GM04504 (cell line): ENCODE results near the gene GRID1.

Experiments used
- DNase-seq: peaks from one replicate; pipeline ENCODE4 v3.0.0-alpha.2; 2012; ENCODE audit warnings: low read depth

Gene GRID1

DNA sequence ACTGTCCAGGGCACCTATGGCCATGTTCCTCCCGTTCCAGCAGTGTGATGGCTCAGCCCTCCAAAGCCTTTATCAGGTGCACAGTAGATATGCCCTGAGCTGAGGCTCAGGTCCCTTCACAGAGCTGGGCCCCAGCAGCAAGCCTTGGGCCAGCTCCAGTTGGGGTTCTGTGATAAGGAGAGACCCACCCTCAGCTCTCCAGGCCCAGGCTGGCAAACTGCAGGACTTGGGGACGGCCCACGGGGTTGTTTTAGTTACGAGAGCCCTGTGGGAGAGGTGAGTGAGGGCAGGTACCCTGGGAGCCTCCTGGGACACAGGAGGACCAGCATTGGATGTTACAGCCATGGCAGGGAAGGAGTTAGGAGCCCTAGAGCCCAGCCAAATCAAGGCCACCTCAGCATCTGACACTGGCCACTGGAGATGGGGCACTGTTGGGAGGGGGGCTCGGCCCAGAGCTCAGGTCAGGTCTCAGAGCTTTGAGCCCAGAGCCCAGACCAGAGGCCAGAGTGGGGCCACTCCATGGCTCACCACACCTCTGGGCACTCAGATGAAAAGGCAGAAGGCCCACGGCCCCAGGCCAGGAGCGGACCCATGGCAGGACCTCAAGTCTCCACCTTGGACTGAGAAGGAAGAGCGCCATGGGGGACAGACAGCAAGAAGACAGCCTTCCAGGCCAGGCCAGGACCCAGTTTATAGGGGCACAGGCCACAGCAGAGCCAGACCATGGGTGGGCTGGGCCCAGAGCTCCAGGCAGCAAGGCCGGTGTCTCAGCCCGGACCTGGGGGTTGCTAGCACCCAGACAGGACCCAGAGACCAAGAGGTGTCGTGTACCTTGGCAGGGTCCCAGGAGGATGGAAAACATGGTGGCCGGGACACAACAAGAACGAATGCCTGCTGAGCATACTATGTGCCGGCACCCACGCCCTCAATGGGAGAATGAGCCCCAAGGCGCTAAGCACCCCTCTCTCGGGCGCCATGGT lies 12.8 kb downstream of the GRID1 start:
- DNase-seq = no peak

DNA sequence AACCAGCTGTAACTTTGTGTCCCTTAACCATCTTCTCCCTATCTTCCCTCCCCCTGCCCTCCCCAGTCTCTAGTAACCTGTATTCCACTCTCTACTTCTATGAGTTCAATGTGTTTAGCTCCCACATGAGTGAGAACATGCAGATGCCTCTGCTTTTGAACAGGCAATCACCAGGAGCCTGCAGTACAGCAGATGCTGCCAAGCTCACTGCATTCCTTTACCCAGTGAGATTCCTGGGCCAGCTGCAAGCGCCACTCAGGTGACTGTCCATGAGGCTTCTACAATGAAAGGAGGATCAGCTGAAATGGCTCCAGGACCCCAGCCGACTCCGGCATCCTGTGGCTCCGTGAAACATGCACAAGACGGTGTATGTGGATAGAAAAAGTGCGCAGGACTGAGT lies 15.7 kb downstream of the GRID1 start:
- no peak for DNase-seq

DNA sequence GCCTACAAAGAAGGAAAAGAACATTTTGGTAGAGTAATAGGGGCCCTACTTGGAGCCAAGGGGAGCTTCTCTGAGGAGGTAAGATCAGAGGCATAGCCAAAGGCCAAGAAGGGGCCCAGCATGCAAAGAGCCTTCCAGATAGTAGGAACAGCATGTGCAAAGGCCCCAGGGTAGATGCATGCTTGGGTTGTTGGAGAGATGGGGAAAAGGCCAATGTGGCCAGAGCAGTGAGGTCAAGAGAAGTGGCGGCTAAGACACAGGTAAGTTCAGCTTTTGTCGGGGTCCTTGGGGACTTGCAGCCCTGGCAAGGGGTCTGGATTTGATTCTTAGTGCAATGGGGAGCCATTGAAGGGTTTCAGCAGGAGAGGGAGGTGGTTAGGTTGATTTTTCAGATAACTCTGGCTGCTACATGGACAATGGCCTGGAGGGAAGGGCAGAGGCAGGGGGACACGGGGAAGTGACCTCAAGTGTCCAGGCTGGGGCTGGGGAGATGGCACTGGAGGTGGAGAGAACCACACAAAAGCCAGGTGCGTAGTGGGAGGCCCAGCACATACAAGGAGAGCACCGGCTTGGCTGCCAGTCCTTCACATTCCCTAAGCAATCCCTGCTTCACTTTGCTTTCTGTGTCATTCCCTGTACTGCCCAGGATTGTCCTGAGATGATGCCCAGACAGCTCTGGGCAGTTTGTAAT lies 16.5 kb downstream of the GRID1 start:
- no peak for DNase-seq

DNA sequence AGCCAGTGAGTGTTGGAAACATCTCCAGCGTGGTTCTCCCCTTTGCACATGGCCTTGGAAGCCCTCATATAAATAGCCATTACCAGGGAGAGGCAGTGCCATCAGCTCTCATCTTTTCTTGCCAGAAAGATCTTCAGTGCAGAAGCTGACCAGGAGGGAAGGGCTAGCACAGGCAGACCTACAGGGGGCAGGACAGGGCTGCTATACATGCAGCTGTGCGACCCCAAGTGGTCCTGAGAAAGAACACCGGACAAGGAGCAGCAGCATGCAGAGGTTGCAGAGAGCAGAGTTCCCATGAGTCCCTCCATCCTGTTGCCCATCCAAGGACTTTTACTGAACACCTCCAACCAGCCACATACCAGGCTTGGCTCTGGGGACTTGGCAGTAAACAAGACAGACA lies 17.1 kb downstream of the GRID1 start:
- no peak for DNase-seq

DNA sequence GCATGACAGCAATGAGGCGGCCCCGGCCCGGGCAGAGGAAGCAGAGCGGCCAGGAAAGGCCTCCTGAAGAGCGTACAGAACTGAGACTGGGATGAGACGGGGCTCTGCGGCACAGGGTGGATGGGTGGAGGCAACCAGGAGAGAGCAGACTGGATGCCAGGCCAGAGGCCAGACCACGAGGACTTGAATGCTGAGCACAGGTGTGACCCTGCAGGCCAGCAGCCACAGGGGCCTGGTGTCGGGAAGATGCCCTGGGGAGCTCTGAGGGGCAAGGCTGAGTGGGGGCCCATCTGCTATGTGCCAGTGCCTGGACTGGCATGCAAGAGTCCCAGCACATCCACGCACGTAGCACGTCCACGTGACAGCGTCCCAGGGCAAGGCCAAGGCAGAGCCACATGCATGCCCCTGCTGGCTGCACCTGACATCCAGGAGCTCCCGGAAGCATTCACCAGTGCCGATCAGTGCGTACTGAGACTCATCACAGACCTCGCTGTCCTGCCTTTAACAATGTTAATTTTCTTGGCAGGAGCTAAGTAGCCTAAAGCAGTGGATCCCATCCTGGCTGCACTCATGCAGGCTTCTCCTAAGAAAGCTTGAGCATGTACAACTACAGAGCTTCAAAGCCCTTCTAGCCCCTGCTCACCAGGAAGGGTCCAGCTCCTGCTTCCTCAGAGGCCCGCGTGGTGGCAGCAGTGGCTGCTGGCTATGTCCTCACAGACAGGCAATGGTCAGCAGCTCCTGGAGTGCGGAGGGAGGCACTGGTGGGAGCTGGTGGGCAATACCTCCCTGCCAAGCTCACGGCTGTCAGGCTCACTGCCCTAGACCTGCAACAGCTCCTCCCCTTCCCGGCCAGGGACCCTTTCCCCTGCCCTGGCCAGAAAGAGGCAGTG lies 18.0 kb downstream of the GRID1 start:
- DNase-seq = no peak

DNA sequence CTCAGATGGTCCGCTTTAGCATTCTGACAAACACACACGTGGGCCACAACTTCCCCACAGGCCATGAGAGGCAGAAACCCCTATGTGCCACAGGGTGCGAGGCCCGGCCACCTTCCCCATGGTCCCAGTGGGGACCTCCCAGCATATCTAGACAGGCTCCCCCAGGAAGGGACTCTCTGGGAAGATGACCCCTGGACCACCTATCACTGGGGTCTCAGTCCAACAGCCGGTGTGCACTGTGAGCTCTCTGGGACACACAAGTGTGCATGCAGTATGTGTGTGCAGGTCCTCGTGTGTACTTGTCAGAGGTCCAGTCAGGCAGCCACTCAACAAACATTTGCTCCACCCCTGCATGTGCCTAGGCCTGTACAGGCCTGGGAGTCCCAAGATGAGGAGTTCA lies 18.7 kb downstream of the GRID1 start:
- DNase-seq = no peak

DNA sequence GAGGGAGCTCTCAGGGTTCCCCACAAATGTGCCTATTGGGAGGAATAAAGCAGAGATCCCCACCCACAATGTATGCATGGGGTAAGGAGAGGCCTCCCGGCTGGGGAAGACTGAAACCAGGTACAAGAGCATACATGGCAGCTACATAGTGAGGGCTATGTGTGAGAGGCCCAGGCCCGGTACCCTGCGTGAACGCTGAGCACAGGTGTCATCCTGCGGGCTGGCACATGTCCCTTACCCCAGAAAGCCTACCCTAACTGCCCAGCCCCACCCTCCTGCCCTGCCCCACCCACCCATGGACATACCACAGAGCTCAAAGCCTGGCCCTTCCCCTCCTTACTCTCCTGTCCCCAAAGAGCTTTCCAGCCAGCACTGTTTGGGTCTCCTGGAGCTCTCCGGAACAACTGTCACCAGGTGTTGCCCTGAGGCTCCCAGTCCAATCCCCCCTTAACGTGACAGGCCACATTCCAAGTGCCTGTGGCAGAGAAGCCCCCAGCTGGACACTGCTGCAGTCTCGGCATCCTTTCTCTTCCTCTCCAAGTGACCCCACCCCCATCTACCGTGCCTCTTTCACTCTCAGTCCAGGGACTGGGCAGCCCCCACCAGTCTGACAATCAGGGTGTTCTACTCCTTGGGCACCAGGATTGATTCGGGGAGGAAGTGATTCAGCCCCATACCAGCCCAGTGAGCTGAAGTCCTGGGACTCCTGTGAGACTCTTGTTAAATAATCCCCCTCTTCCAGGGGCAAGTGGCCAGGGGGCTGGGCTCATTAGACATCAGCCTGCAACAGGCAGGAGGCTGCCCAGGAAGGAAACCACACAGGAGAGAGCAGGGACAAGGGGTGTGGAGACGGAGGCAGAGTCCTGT lies 19.6 kb downstream of the GRID1 start:
- DNase-seq = no peak

DNA sequence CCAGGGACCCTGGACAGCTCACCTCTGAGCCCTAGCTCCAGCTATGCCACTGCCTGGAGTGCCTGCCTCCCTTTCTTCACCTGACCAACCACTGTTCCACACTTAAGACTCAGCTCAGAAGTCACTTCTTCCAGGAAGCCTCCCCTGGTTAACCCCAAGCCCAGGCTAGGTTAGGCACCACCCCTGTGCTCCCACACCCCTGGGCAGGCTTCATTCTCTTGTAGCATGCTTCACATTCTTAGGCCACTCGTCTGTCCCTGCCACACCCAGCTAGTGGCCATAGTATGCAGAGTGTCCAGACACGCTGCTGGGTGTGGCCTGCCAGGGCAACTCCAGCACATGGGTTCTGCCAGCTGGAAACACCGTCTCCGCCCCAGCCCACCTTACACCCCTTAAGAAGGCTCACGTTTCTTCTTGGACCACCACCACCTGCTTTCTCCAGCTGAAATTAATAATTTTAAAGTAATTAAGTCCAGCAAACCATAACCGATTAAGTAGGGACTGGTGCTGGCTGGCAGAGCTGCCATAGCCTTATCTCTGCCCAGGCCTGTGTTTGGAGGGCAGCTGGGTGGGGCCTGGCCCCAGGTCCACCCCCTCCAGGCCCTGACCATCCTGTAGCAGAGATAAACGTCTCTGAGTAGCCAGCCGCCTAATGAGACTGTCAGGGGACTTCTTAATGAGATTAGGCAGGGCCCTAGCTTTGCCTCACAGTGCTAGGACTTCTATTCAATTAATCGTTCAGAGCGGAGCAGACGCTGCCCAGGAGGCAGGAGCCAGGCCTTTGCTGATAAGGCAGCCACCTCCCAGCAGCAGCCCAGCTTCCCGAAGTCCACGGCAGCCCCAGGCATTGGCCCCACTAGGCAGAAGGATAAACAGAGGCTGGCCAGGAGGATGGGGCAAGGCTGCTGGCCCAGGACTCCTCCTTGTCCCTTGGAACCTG lies 20.5 kb downstream of the GRID1 start:
- DNase-seq = no peak

DNA sequence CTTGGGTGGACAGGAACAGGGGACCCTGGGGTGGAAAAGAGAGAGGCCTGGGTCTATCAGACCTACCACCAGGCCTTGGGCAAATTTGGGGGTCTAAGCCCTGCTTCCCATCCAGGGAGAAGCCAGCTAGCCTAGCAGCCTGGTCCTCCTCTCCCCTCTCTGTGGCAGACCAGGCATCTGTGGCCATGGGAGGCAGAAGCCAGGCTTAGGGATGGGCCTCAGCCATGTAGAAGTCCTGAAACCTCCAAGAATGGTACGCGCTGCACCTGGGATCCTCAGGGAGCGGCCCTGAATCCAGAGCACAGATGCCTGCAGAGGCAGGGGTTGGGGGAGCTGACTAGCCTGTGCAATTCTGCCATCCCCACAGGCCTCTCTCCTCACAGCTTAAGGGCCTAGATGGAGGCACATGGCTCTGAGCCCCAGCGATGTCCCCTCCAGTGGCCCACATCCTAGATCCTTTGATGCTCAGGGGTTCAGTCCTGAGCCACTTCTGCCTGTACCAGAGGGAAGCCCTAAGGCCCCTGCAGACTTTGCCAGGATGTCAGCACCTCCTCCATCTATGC lies 21.2 kb downstream of the GRID1 start:
- DNase-seq = no peak

DNA sequence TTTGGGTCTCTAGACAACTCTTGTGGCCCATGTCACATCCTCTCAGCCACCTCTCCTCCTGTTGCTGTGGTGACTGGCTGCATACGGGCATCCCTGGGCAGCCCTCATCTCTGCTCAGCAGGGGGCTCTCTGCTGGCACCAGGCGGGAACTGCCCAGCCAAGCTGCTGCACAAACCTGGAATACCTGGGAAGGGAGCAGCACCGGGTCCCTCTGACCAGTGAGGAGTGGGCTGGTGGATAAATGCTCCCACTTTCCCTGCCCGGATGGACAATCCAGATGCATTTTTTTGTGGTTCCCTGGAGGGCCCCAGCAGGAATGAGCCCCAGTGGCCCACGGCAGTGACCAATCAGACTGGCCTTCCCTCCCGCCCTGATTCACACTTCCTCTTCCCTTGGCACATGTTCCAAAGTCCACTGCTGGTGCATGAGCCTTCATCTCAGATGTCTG lies 21.9 kb downstream of the GRID1 start:
- DNase-seq = no peak

DNA sequence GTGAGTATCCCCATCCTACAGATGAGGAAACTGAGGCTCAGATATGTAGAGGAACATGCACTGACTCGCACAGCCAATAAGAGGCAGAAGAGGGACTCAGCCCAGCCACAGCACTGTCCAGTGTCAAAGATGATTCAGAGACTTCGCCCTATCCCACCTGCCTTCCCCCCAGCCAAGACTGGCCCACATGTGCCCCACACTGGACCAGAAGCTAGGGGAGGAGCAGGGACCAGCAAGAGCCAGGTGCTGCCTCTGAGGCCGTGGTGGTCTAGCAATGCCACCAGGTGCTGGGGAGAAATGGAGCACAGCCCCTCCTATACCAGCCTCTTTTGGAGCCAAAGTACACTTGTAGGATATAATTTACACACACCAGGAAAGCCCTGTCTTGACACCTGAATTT lies 22.3 kb downstream of the GRID1 start:
- no peak for DNase-seq

DNA sequence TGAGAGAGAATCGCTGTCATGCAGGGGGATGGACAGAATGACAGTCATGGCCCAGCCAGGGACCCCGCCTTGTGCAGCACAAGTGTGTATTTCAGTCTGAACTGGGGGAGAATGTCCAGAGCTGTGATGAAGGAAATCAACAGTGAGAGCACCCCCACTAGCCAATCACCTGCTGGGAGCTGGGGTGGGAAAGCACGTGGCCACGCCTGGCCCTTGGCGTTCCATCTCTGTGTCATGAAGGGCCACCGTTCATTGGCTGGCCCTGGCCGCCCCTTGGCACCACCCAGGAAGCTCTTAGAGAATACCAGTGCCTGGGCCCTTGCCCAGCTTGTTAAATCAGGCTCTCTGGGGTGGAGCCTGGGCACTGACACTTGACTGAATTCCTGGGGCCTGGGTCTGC lies 22.8 kb downstream of the GRID1 start:
- DNase-seq = no peak

DNA sequence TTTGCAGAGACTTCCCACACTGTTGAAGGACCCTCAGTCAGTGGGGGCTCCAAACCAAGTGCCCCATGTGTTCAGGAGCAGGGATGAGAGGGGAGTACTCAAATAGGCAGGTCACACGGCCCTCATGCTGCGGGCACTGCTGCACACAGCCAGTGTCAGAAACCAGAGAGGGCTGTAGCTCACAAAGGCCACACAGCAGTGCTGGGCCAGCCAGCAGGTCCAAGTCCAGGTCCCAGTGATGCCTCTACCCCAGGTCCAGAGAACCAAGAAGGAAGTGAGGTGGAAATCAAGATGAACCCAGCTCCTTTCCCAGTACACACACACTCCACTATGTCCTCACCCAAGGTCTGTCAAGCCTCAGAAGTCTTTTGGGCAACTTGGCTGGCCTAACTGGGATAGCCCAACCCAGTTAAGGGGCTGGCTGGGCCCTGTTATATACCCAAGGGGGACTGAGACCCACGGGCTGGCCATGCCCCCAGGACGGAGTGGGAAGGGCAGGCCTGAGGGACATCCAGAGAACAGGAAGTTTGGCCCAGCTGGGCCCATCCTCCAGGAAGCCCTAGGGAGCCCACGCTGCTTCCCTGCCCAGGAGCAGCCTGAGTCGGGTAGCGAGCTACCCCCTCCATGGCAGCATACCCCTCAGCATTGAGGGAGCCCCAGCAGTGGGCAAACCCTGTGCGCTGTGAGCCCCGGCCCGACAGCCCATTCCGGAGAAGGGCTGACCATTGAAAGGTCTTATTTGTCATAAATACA lies 24.3 kb downstream of the GRID1 start:
- DNase-seq = no peak

DNA sequence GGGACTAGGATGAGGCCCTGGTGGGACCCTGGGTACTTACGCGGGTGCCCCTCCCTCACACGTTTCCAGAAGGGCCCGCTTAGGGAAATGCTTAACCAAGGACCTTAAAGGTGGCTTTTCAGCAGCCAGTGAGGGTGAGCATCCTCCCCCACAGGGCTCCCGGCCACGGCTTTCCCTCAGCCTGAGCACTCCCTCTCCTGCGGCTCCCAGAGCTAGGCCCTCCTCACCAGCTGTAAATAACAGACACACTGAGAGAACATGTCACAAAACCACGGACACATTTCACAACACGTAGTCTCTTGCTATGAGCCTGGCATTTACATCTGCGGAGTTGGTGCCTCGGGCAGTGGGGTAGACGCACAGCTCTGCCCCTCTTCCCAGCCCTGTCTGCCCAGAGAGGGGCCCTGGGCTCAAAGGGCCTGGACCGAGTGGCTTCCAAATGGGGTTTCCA lies 25.2 kb downstream of the GRID1 start:
- DNase-seq = no peak

DNA sequence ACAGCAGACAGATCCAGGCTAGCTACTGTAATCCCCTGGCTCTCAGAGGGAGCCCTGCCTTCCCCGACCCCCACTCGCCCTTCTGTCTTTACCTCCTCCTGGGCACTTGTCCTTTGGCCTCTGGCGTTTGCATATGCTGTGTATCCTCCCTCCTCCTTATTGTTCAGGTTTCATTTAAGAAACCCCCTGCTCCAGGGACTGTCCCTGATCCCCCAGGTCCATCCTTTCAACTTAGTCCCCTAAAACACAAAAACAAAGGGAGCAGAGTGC lies 25.7 kb downstream of the GRID1 start:
- no peak for DNase-seq

DNA sequence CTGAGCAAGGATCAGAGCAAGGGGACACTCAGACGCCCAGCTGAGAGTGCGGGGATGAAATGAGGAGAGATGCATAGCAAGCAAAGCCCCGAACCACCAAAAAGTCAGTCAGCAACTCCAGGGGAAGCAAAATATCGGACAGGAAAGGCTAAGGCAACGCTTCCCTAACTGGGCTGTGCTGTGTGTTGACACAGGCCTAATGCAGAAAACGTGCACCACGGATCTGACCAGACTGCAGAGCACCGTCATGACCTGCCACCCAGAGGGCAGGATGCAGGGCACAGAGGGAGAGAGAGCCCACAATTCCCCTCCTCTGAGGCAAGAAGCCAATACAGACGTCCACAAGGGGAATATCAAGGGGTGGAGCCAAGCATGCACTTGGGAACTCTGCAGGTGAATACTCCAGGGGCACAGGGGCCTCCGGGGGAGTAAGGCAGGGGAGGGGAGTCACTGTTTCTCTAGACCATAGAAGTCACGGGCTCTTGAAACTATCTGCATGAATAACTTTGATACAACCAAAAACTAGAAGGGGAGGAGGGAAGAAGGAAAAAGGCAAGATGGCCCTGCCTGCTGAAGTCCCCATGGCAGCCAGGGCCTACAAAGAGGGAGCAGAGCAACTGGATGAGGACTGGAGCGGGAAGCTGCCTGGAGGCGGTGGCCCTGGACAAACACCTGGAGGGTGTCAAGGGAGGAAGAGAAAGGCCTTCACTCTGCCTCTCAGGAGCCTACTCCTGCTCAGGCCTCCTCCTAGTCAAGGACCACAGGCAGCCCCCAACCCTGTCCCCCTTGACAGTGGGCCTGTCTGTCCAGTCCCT lies 26.2 kb downstream of the GRID1 start:
- no peak for DNase-seq

DNA sequence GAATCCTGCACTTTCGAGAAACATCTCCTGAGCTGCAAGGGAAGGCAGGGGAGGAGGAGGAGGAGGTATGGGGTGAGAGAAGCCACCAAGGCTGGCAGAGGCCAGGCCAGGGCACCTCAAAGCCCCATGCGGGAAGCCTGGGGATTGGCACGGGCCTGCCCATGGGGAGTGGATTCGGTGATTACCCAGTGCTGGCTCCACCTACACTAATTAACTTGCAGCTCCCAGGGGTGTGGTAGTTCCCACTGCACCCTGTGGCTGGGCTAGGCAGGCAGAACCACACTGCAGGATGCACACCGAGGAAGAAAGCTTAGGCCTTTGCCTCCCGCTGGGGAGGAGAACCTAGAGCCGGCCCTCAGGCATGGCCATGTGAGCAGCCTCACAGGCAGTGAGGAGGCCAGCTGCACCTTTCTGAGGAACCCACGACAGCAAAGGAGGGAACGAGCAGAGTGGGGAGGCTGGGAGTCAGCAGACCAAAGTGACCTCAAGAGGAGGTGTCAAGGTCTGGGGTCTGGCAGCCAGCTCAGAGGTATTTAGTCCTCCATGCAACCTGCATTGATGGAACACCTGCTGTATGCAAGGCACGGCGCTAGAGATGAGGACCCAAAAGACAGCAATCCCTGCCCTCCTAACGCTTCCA lies 27.2 kb downstream of the GRID1 start:
- no peak for DNase-seq

DNA sequence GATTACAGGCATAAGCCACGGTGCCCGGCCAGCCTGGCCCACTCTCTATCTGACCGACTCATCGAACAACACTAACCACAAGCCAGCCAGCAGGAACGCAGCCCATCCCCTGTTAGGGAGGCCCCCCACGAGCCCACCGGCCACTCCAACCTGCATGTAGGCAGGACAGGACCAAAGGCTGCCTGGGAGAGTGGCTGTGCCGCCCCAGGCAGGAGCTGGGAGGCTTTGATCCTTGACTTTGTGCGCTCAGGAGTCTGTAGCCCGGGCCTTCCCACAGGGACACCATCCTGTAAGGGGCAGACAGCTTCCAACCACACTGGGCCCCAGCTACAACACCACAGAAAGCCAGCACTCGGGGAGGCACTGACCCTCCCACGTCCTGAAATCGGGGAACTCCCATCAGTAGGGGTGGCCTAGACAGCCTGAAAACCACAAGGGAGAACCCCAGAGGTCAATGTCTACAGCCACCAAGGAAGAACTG lies 29.4 kb downstream of the GRID1 start:
- no peak for DNase-seq
